ENCODE measurements around the gene SHB. TPM values are rescaled to one million over a fixed set of nuclear protein-coding genes. Genes with fewer than 3 reads are reported as not detected.

Gene SHB
- total and polyA plus RNA-seq, 2 donors from 2014 or later: 16.4 to 39.8 TPM

DNA sequence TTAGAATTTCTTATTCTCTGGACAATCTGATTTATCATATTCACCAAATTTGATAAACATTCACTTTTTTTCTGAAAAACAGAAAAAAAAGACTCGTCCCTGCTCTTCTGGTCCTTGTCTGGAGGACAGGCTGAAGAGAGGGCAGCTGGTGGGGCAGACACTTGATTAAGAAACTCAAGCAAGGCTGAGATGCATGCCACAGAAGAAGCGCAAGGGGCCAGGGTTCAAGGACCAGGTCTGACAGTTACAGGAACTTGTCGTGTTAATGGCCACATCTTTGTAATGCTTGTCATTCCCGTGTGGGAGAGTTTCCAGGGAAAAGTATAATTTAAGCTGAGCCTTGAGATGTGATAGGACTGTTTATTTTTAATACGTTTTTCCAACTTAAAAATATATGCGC is 40.6 kb upstream of the SHB start:
- Histone ChIP-seq H3K27me3 (ENCODE audit: control insufficient read depth, insufficient read depth, low read length) (no peaks in the 10 kb centered on the region), H3K36me3 (ENCODE audit: control insufficient read depth in 2 of 3, insufficient read depth in 3 of 3, low read length in 3 of 3) (no peaks in the 10 kb centered on the region), H3K9me3 (ENCODE audit: control insufficient read depth in 2 of 3, insufficient read depth in 1 of 3, low read length in 3 of 3) (no peaks in the 10 kb centered on the region), H3K9ac (ENCODE audit: low read length in 3 of 3) (no peak overlapping the region), H3K4me1 (ENCODE audit: control insufficient read depth in 2 of 3, insufficient read depth in 2 of 3, low read depth in 1 of 3, low read length in 3 of 3) (peaks cover 0 to 9% (median 0%) of the 10 kb centered on the region in 3 donors), H3K27ac (ENCODE audit: low read depth in 2 of 2, low read length in 2 of 2) (no peak overlapping the region), H3K4me3 (ENCODE audit: low read length in 3 of 3) (no peak overlapping the region)
- DNase-seq (no peak), FAIRE-seq (no peak)
- TF ChIP-seq, protein P1, sequence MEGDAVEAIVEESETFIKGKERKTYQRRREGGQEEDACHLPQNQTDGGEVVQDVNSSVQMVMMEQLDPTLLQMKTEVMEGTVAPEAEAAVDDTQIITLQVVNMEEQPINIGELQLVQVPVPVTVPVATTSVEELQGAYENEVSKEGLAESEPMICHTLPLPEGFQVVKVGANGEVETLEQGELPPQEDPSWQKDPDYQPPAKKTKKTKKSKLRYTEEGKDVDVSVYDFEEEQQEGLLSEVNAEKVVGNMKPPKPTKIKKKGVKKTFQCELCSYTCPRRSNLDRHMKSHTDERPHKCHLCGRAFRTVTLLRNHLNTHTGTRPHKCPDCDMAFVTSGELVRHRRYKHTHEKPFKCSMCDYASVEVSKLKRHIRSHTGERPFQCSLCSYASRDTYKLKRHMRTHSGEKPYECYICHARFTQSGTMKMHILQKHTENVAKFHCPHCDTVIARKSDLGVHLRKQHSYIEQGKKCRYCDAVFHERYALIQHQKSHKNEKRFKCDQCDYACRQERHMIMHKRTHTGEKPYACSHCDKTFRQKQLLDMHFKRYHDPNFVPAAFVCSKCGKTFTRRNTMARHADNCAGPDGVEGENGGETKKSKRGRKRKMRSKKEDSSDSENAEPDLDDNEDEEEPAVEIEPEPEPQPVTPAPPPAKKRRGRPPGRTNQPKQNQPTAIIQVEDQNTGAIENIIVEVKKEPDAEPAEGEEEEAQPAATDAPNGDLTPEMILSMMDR (IDR thresholded peaks at IDR 0.05; ENCODE audit: borderline replicate concordance, extremely low read depth, insufficient read depth): no peak
- intact Hi-C loops (cut with DNase I): no loop called here

GRCh38 chr9:38108326-38108725 is 39.3 kb upstream of the SHB start:
- H3K36me3 ChIP-seq (ENCODE audit: control insufficient read depth in 2 of 3, insufficient read depth in 3 of 3, low read length in 3 of 3): no peaks in the 10 kb centered on the region
- H3K27ac ChIP-seq (ENCODE audit: low read depth in 2 of 2, low read length in 2 of 2): peak overlapping the region; percentile 26 to 49
- no peak overlapping the region for H3K4me3 ChIP-seq (ENCODE audit: low read length in 3 of 3)
- peak in 1 of 5 donors; percentile 16 for DNase-seq
- TF ChIP-seq, protein P1 (IDR thresholded peaks at IDR 0.05; ENCODE audit: borderline replicate concordance, extremely low read depth, insufficient read depth): no peak
- intact Hi-C loops (cut with DNase I): no loop called here
- H3K9me3 ChIP-seq (ENCODE audit: control insufficient read depth in 2 of 3, insufficient read depth in 1 of 3, low read length in 3 of 3): no peaks in the 10 kb centered on the region
- no peak for FAIRE-seq
- peaks cover 0 to 9% (median 0%) of the 10 kb centered on the region in 3 donors for H3K4me1 ChIP-seq (ENCODE audit: control insufficient read depth in 2 of 3, insufficient read depth in 2 of 3, low read depth in 1 of 3, low read length in 3 of 3)
- no peak overlapping the region for H3K9ac ChIP-seq (ENCODE audit: low read length in 3 of 3)
- no peaks in the 10 kb centered on the region for H3K27me3 ChIP-seq (ENCODE audit: control insufficient read depth, insufficient read depth, low read length)

GRCh38 chr9:38107811-38108304 is 38.8 kb upstream of the SHB start:
- no peaks in the 10 kb centered on the region for H3K36me3 ChIP-seq (ENCODE audit: control insufficient read depth in 2 of 3, insufficient read depth in 3 of 3, low read length in 3 of 3)
- peaks cover 0 to 9% (median 0%) of the 10 kb centered on the region in 3 donors for H3K4me1 ChIP-seq (ENCODE audit: control insufficient read depth in 2 of 3, insufficient read depth in 2 of 3, low read depth in 1 of 3, low read length in 3 of 3)
- no peak overlapping the region for H3K4me3 ChIP-seq (ENCODE audit: low read length in 3 of 3)
- no peaks in the 10 kb centered on the region for H3K9me3 ChIP-seq (ENCODE audit: control insufficient read depth in 2 of 3, insufficient read depth in 1 of 3, low read length in 3 of 3)
- no peaks in the 10 kb centered on the region for H3K27me3 ChIP-seq (ENCODE audit: control insufficient read depth, insufficient read depth, low read length)
- peak in 2 of 5 donors; percentile 27 to 34 for DNase-seq
- no peak for FAIRE-seq
- intact Hi-C loops (cut with DNase I): no loop called here
- TF ChIP-seq, protein P1 (IDR thresholded peaks at IDR 0.05; ENCODE audit: borderline replicate concordance, extremely low read depth, insufficient read depth): no peak
- no peak overlapping the region for H3K9ac ChIP-seq (ENCODE audit: low read length in 3 of 3)
- peak overlapping the region; percentile 5 to 61 for H3K27ac ChIP-seq (ENCODE audit: low read depth in 2 of 2, low read length in 2 of 2)

DNA sequence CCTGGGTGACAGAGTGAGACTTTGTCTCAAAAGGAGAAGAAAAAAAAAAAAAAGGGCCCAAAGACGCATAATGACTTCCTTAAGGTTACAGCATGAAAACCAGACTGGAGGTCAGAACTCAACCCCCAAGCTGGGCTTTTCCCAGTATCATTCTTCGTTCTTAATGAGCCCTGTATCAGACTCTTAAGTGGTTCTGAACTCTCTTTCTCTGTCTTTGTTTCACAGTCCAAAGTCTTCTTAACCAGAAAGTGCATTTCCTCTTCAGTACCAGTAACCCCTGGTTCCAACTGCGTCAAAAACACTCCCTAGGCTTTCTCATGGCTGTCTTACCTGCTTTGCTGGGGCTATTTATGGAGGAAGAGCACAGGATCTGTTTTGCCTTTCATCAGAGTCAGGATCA is 38.4 kb upstream of the SHB start:
- intact Hi-C loops (cut with DNase I): no loop called here
- Histone ChIP-seq H3K4me1 (ENCODE audit: control insufficient read depth in 2 of 3, insufficient read depth in 2 of 3, low read depth in 1 of 3, low read length in 3 of 3) (peaks cover 0 to 9% (median 0%) of the 10 kb centered on the region in 3 donors), H3K9ac (ENCODE audit: low read length in 3 of 3) (no peak overlapping the region), H3K4me3 (ENCODE audit: low read length in 3 of 3) (no peak overlapping the region), H3K9me3 (ENCODE audit: control insufficient read depth in 2 of 3, insufficient read depth in 1 of 3, low read length in 3 of 3) (no peaks in the 10 kb centered on the region), H3K27me3 (ENCODE audit: control insufficient read depth, insufficient read depth, low read length) (no peaks in the 10 kb centered on the region), H3K36me3 (ENCODE audit: control insufficient read depth in 2 of 3, insufficient read depth in 3 of 3, low read length in 3 of 3) (no peaks in the 10 kb centered on the region), H3K27ac (ENCODE audit: low read depth in 2 of 2, low read length in 2 of 2) (peak overlapping the region in 1 of 2 donors; percentile 61)
- TF ChIP-seq, protein P1 (IDR thresholded peaks at IDR 0.05; ENCODE audit: borderline replicate concordance, extremely low read depth, insufficient read depth): no peak
- DNase-seq (no peak), FAIRE-seq (no peak)
